Gastrocnemius medialis (tissue), 4 donors: ENCODE results near the gene CDH23. TPM values are rescaled to one million over a fixed set of nuclear protein-coding genes. Genes with fewer than 3 reads are reported as not detected.

ENCODE experiments used
- ATAC-seq, 2 donors: fragments of 150-250 bp; one replicate each; pipeline ENCODE4 v1.9.1; 2016
- DNase-seq, 2 donors: peaks; one replicate each; pipeline ENCODE4 v3.0.0-alpha.2; 2019
- H3K27ac ChIP-seq, 4 donors: fragments of 200-600 bp; sonication (generic); 1 replicate in 1 of 4; 2 replicates in 3 of 4; pipeline ENCODE4 v1.5.1; 2016 to 2018; ENCODE audit warnings: mild to moderate bottlenecking in 2 of 4, moderate library complexity in 1 of 4
- H3K27me3 ChIP-seq, 3 donors: fragments of 200-600 bp; sonication (generic) in 2 of 3; 1 replicate in 1 of 3; 2 replicates in 2 of 3; pipeline versions ENCODE4 v1.5.1 to v1.6.0; 2016 to 2019; ENCODE audit warnings: mild to moderate bottlenecking in 1 of 3, moderate library complexity in 1 of 3
- H3K36me3 ChIP-seq, 2 donors: fragments of 200-600 bp; sonication (generic) in 1 of 2; one replicate each; pipeline ENCODE4 v1.5.1; 2017 to 2018
- H3K4me1 ChIP-seq, 2 donors: fragments of 200-600 bp; sonication (generic) in 1 of 2; one replicate each; pipeline ENCODE4 v1.5.1; 2016 to 2017; ENCODE audit warnings: mild to moderate bottlenecking in 2 of 2
- H3K4me3 ChIP-seq, 4 donors: fragments of 200-600 bp; sonication (generic) in 3 of 4; 1 replicate in 1 of 4; 2 replicates in 3 of 4; pipeline ENCODE4 v1.5.1; 2016 to 2019; ENCODE audit warnings: mild to moderate bottlenecking in 2 of 4
- H3K9me3 ChIP-seq, 3 donors: fragments of 200-600 bp; sonication (generic) in 2 of 3; 1 replicate in 1 of 3; 2 replicates in 2 of 3; pipeline ENCODE4 v1.5.1; 2016 to 2019
- CTCF ChIP-seq, 5 experiments: fragments of 450-650 bp in 3 of 5; fragments of 200-600 bp in 2 of 5; sonication (generic) in 2 of 5; IDR thresholded peaks in 4 of 5; conservative IDR thresholded peaks in 1 of 5; 1 replicate in 4 of 5; 2 replicates in 1 of 5; pipeline ENCODE4 v1.5.1; 2016 to 2019; ENCODE audit warnings: antibody characterized with exemption in 5 of 5, mild to moderate bottlenecking in 3 of 5, moderate library complexity in 3 of 5
- POLR2A ChIP-seq, 2 donors: fragments of 450-650 bp; IDR thresholded peaks; one replicate each; pipeline ENCODE4 v1.6.1; 2017; ENCODE audit warnings: antibody characterized with exemption in 2 of 2, mild to moderate bottlenecking in 2 of 2, moderate library complexity in 2 of 2
- in situ Hi-C, 4 donors: fragments of 200-750 bp; cut with MboI; loops; one replicate each; pipeline versions ENCODE4 v1.15.0 to v1.8.0; 2017; ENCODE audit warnings: low sequenced_read_pairs in 4 of 4
- intact Hi-C: fragments of 100-400 bp; cut with DNase I; formaldehyde crosslinking; loops from one replicate; pipeline ENCODE4 v1.15.1; 2023; ENCODE audit warnings: low total_unique reads
- total RNA-seq, 4 donors: library from RNA; depleted of rRNA; stranded (reverse); fragments of >200 nt; gene quantifications; one replicate each; pipeline versions ENCODE4 v1.1.0 to v1.2.3, GENCODE V29; 2016

CDH23 gene
- total RNA-seq, 4 donors from 2014 or later: 0.53 to 1.8 (median 1.2) TPM

GRCh38 chr10:71852355-71852937 lies 455.7 kb downstream of the CDH23 start:
- intact Hi-C loops: no loop called here
- no peaks in the 10 kb centered on the region for H3K27me3 ChIP-seq
- H3K36me3 ChIP-seq: no peaks in the 10 kb centered on the region
- DNase-seq: peak in 1 of 2 donors; percentile 52
- peaks cover 32 to 34% of the 10 kb centered on the region in 2 donors for H3K4me1 ChIP-seq
- no peak overlapping the region for H3K4me3 ChIP-seq
- in situ Hi-C loops: loop anchor here in 1 of 4 donors (25.0 kb wide), 1 partner anchor 385 kb away; no protein-coding TSS in a partner anchor
- H3K27ac ChIP-seq: peak overlapping the region; percentile 94 to 99 (median 97)
- no peaks in the 10 kb centered on the region for H3K9me3 ChIP-seq
- ATAC-seq: no peak
- no peak for TF ChIP-seq POLR2A (IDR thresholded peaks at IDR 0.05)
- no peak for TF ChIP-seq CTCF (IDR thresholded peaks at IDR 0.05 in 4 of 5, conservative IDR thresholded peaks at IDR 0.05 in 1 of 5)

GRCh38 chr10:71854031-71854430 lies 457.3 kb downstream of the CDH23 start:
- Histone ChIP-seq H3K36me3 (no peaks in the 10 kb centered on the region), H3K4me1 (peaks cover 16 to 19% of the 10 kb centered on the region in 2 donors), H3K4me3 (no peak overlapping the region), H3K9me3 (no peaks in the 10 kb centered on the region), H3K27me3 (no peaks in the 10 kb centered on the region), H3K27ac (peak overlapping the region in 3 of 4 donors; percentile 14 to 25 (median 23))
- TF ChIP-seq CTCF (IDR thresholded peaks at IDR 0.05 in 4 of 5, conservative IDR thresholded peaks at IDR 0.05 in 1 of 5): no peak
- no peak for TF ChIP-seq POLR2A (IDR thresholded peaks at IDR 0.05)
- DNase-seq: no peak
- in situ Hi-C loops (loop anchor here in 1 of 4 donors (25.0 kb wide), 1 partner anchor 383 kb away; no protein-coding TSS in a partner anchor), intact Hi-C loops (no loop called here)
- ATAC-seq: no peak

GRCh38 chr10:71856619-71857018 lies 459.9 kb downstream of the CDH23 start:
- H3K36me3 ChIP-seq: no peaks in the 10 kb centered on the region
- in situ Hi-C loops: loop anchor here in 1 of 4 donors (25.0 kb wide), 1 partner anchor 381 kb away; no protein-coding TSS in a partner anchor
- H3K4me3 ChIP-seq: no peak overlapping the region
- intact Hi-C loops: no loop called here
- TF ChIP-seq CTCF (IDR thresholded peaks at IDR 0.05 in 4 of 5, conservative IDR thresholded peaks at IDR 0.05 in 1 of 5): no peak
- no peak for TF ChIP-seq POLR2A (IDR thresholded peaks at IDR 0.05)
- no peaks in the 10 kb centered on the region for H3K27me3 ChIP-seq
- DNase-seq (no peak), ATAC-seq (no peak)
- H3K9me3 ChIP-seq: no peaks in the 10 kb centered on the region
- peaks cover 22 to 25% of the 10 kb centered on the region in 2 donors for H3K4me1 ChIP-seq
- no peak overlapping the region for H3K27ac ChIP-seq

DNA sequence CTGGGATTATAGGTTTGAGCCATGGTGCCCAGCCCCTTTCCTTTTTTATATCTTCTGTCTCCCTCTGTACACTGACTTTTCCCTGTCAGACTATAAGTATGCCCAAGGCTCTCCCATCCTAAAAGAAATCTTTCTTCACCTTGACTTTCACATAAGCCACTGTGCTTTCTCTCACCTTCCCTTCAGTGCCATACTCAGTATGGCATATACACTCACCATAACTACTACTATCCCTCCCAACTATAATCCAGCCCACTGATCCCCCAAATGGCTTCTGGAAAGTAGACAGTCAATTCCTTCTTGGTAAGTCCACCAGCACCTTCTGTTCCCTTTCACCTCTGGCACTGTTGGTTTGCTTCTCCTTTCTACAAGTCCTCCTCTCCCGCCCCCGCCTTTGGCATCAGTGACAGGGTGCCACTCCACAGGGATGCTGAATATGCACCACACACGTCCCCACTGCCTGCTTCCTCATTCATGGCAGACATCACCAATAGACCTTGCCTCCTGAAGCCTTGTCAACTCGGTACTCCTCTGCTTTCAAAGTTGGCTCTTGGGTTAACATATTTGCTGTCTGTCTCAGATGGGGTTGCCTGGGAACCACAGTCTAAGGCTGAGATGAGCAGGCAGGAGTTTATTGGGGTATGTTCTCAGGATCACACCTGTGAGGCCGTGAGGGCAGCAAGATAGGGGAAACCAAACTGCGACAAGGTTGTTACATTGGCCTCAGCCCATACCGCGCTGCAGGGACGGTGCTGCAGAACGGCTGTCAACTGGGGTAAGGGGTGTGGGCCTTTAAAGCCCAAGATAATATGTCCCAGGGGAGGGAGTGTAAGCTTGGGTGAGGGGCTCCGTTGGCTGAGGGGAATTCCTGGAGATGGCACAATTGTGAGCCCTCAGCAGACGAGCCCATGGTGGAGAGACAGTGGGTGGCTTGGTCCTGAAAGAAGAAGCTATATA lies 461.5 kb downstream of the CDH23 start:
- ATAC-seq: no peak
- in situ Hi-C loops (loop anchor here in 1 of 4 donors (25.0 kb wide), 1 partner anchor 379 kb away; no protein-coding TSS in a partner anchor), intact Hi-C loops (no loop called here)
- no peak overlapping the region for H3K4me3 ChIP-seq
- peak in 1 of 2 donors; percentile 50 for DNase-seq
- no peaks in the 10 kb centered on the region for H3K9me3 ChIP-seq
- H3K27me3 ChIP-seq: no peaks in the 10 kb centered on the region
- H3K4me1 ChIP-seq: peaks cover 23 to 24% of the 10 kb centered on the region in 2 donors
- TF ChIP-seq POLR2A (IDR thresholded peaks at IDR 0.05) (no peak), CTCF (IDR thresholded peaks at IDR 0.05 in 4 of 5, conservative IDR thresholded peaks at IDR 0.05 in 1 of 5) (no peak)
- peak overlapping the region in 1 of 4 donors; percentile 96 for H3K27ac ChIP-seq
- no peaks in the 10 kb centered on the region for H3K36me3 ChIP-seq
